GM19043 (cell line): ENCODE results near the gene MTG2.

Experiments used
- ATAC-seq: cut with Tn5 transposase; IDR thresholded peaks from one replicate; pipeline ENCODE4 v1.9.1; 2021; ENCODE audit warnings: low read depth; ENCODE audit not compliant: unreplicated experiment

The MTG2 gene

GRCh38 chr20:62201173-62202082, 18.6 kb downstream of the MTG2 start:
- no peak for ATAC-seq

- no peak for ATAC-seq
Observed at GRCh38 chr20:62202083-62202395, 19.2 kb downstream of the MTG2 start.

GRCh38 chr20:62202676-62203377, 20.0 kb downstream of the MTG2 start:
- no peak for ATAC-seq

GRCh38 chr20:62203378-62204030, 20.7 kb downstream of the MTG2 start:
- no peak for ATAC-seq

GRCh38 chr20:62205618-62206387, 23.0 kb downstream of the MTG2 start:
- ATAC-seq = no peak

- ATAC-seq = no peak
Observed at GRCh38 chr20:62206388-62206775, 23.6 kb downstream of the MTG2 start.

GRCh38 chr20:62208061-62208794, 25.4 kb downstream of the MTG2 start:
- no peak for ATAC-seq

- no peak for ATAC-seq
Observed at GRCh38 chr20:62208795-62209755, 26.2 kb downstream of the MTG2 start.

- ATAC-seq = no peak
Observed at GRCh38 chr20:62209850-62210495, 27.1 kb downstream of the MTG2 start.

- no peak for ATAC-seq
Observed at GRCh38 chr20:62210496-62210855, 27.6 kb downstream of the MTG2 start.

- ATAC-seq = no peak
Observed at GRCh38 chr20:62211216-62211615, 28.4 kb downstream of the MTG2 start.

GRCh38 chr20:62211769-62212288, 29.0 kb downstream of the MTG2 start:
- ATAC-seq = no peak

- no peak for ATAC-seq
Observed at GRCh38 chr20:62212299-62212698, 29.5 kb downstream of the MTG2 start.

- no peak for ATAC-seq
Observed at GRCh38 chr20:62214067-62214466, 31.2 kb downstream of the MTG2 start.

- no peak for ATAC-seq
Observed at GRCh38 chr20:62215020-62215990, 32.5 kb downstream of the MTG2 start.

- ATAC-seq = no peak
Observed at GRCh38 chr20:62215991-62216635, 33.3 kb downstream of the MTG2 start.
